Cerebellar nuclear complex (tissue), 1 donor: ENCODE data around the gene ICA1L.

Source experiments
- DNase-seq, 2 experiments: peaks; one replicate each; lab custom pipeline; 2025; lab: John Stamatoyannopoulos, UW

ICA1L gene

DNA sequence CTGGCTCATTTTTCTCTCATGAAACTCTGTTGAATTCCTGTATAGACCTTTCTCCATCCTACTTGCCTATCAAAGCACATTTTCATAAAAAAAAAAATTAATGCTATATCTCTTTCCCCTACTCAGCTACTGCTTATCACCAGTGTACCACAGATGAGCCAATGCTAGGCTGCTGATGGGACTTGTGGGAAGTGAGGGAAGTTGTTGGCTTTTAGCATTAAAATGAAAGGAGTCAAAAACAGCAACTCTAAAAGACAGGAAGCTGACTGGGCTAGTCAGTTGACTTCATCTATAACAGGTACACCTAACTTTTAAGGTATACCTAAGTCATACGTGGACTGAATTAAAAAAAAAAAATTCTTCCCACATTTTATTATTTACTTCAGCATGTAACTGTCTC lies 134.7 kb downstream of the ICA1L start:
- no peak for DNase-seq

DNA sequence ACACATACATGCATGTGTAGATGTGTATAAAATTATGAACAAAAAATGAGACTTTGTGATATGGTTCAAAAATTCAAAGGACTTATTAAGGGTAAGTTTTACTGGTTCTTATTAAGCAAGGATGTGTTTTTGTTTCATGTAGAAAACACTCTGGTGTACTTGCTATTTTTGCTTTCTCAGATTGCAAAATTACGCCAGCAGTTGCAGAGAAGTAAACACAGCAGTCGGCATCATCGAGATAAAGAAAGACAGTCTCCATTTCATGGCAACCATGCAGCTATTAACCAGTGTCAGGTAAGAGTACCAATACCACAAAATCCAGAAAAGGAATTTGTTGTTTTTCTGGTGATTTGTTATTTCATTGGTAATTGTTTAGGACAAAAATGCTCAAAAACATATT lies 145.5 kb downstream of the ICA1L start:
- DNase-seq, result no peak

DNA sequence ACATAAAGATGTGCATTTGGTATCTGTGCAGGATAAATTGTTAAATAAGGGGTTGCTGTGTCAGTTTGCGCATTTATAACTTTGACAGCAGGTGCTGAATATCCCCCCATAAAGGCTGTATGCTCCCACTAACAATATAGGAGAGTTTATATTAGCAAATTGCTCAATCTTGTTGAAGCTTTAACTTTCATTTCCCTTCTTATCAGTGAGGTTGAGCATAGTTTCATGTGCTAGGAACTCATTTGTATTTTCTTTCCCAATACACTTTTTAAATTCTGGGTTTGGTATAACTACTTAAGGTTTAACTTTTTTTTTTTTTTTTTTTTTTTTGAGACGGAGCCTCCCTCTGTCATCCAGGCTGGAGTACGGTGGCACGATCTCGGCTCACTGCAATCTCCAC lies 147.8 kb downstream of the ICA1L start:
- DNase-seq, result no peak
